GM12878 (cell line): Measurements from ENCODE around the gene BCAR3. TPM values are rescaled to one million over a fixed set of nuclear protein-coding genes. Genes with fewer than 3 reads are reported as not detected.

Source experiments
- ATAC-seq: fragments of 200-7000 bp; cut with Tn5 transposase; 3 replicates; pipeline ENCODE4 v1.9.1; 2020; ENCODE audit warnings: mild to moderate bottlenecking, moderate library complexity
- BruUV-seq: library from RNA; stranded (reverse); fragments of 400-500 nt; replicated peaks from 2 replicates; lab custom pipeline; 2021; lab: Mats Ljungman, UMichigan
- CTCF ChIA-PET: fragments of 300-600 bp; sonication (Branson Sonifier 250); formaldehyde crosslinking; extraction: SDS; loops from one replicate; lab custom pipeline; 2021; ENCODE audit warnings: inconsistent platforms; lab: Yijun Ruan, JAX
- POLR2A ChIA-PET: fragments of 350-600 bp; formaldehyde crosslinking; extraction: SDS; loops from one replicate; lab custom pipeline; 2021; ENCODE audit warnings: inconsistent platforms; lab: Charles Lee
- RAD21 ChIA-PET: fragments of 300-600 bp; sonication (Branson Sonifier 250); formaldehyde crosslinking; loops from one replicate; lab custom pipeline; 2023; ENCODE audit warnings: antibody characterized with exemption; ENCODE audit not compliant: unreplicated experiment; lab: Charles Lee
- SMC1A ChIA-PET: fragments of 300-600 bp; sonication (Branson Sonifier 250); formaldehyde crosslinking; loops from one replicate; lab custom pipeline; 2023; ENCODE audit not compliant: unreplicated experiment, uncharacterized antibody; lab: Charles Lee
- DNase-seq: peaks from one replicate; pipeline ENCODE4 v3.0.0-alpha.2; 2011; ENCODE audit warnings: low read depth, low spot score
- FAIRE-seq: peaks from 3 replicates; lab custom pipeline; 2011; peaks lifted over from hg19 to GRCh38; lab: Jason Lieb, UNC
- H2AFZ ChIP-seq: 2 replicates; pipeline ENCODE4 v1.6.0; 2011; ENCODE audit warnings: low read depth, low read length, control low read depth; ENCODE audit not compliant: control insufficient read depth
- H3K27ac ChIP-seq: 2 replicates; pipeline ENCODE4 v1.5.1; 2011; ENCODE audit warnings: control low read depth; ENCODE audit not compliant: control insufficient read depth, insufficient read depth
- H3K27me3 ChIP-seq, 2 experiments: replicated peaks in 1 of 2; 2 replicates each; pipeline versions ENCODE4 v1.6.0 to v1.6.1; 2011; ENCODE audit warnings: low read length in 1 of 2; ENCODE audit not compliant: control insufficient read depth in 2 of 2, insufficient read depth in 2 of 2
- H3K36me3 ChIP-seq, 2 experiments: 2 replicates each; pipeline ENCODE4 v1.5.1; 2011; ENCODE audit warnings: low read length in 1 of 2; ENCODE audit not compliant: control insufficient read depth in 2 of 2, insufficient read depth in 2 of 2
- H3K4me1 ChIP-seq: 2 replicates; pipeline ENCODE4 v1.6.1; 2011; ENCODE audit warnings: mild to moderate bottlenecking, low read length, moderate library complexity, mixed read lengths; ENCODE audit not compliant: control insufficient read depth, insufficient read depth
- H3K4me2 ChIP-seq: 2 replicates; pipeline ENCODE4 v1.6.0; 2011; ENCODE audit warnings: control low read depth; ENCODE audit not compliant: control insufficient read depth, insufficient read depth
- H3K4me3 ChIP-seq: fragments of 200-600 bp; sonication (generic); 2 replicates; pipeline ENCODE4 v1.5.1; 2016
- H3K79me2 ChIP-seq: 2 replicates; pipeline ENCODE4 v1.6.0; 2011; ENCODE audit warnings: low read length; ENCODE audit not compliant: control insufficient read depth, insufficient read depth
- H3K9ac ChIP-seq: 2 replicates; pipeline ENCODE4 v1.8.0; 2011; ENCODE audit warnings: low read length, control low read depth, mixed read lengths; ENCODE audit not compliant: control insufficient read depth, insufficient read depth
- H3K9me3 ChIP-seq: replicated peaks from 3 replicates; pipeline ENCODE4 v1.5.1; 2011; ENCODE audit warnings: mild to moderate bottlenecking, low read length; ENCODE audit not compliant: control insufficient read depth, insufficient read depth
- H4K20me1 ChIP-seq: 2 replicates; pipeline ENCODE4 v1.6.0; 2011; ENCODE audit not compliant: control insufficient read depth, insufficient read depth
- CUX1 ChIP-seq: IDR thresholded peaks from 2 replicates; pipeline ENCODE4 v1.6.1; 2012; ENCODE audit warnings: improper control_type of control experiment, low read depth, low read length; ENCODE audit not compliant: insufficient replicate concordance
- ESRRA ChIP-seq: IDR thresholded peaks from 2 replicates; pipeline ENCODE4 v1.6.1; 2012; ENCODE audit warnings: mild to moderate bottlenecking, low read length, improper control_type of control experiment
- ETV6 ChIP-seq, 2 experiments: fragments of 450-650 bp in 1 of 2; IDR thresholded peaks in 1 of 2; conservative IDR thresholded peaks in 1 of 2; 2 replicates each; pipeline ENCODE4 v1.6.1; 2014; ENCODE audit warnings: antibody characterized with exemption in 1 of 2, borderline replicate concordance in 1 of 2, low read depth in 1 of 2, mild to moderate bottlenecking in 1 of 2, moderate library complexity in 1 of 2
- HDAC2 ChIP-seq: fragments of 200-600 bp; sonication (generic); IDR thresholded peaks from 2 replicates; pipeline ENCODE4 v1.6.1; 2017
- HDGF ChIP-seq: fragments of 450-650 bp; IDR thresholded peaks from 2 replicates; pipeline ENCODE4 v1.6.1; 2016; ENCODE audit warnings: antibody characterized with exemption
- NFIC ChIP-seq: IDR thresholded peaks from 2 replicates; pipeline ENCODE4 v1.6.1; 2012; ENCODE audit warnings: low read depth, mild to moderate bottlenecking, inconsistent platforms, low read length, moderate library complexity
- NFXL1 ChIP-seq: fragments of 450-650 bp; IDR thresholded peaks from 2 replicates; pipeline ENCODE4 v1.6.1; 2017; ENCODE audit warnings: antibody characterized with exemption, mild to moderate bottlenecking, borderline replicate concordance
- PML ChIP-seq: IDR thresholded peaks from 2 replicates; pipeline ENCODE4 v1.6.1; 2012; ENCODE audit warnings: low read length, inconsistent platforms
- POLR2A ChIP-seq: IDR thresholded peaks from 2 replicates; pipeline ENCODE4 v1.6.1; 2011; ENCODE audit warnings: low read depth, mild to moderate bottlenecking, low read length
- SIX5 ChIP-seq: IDR thresholded peaks from 2 replicates; pipeline ENCODE4 v1.6.1; 2011; ENCODE audit warnings: mild to moderate bottlenecking, low read depth, low read length, moderate library complexity; ENCODE audit not compliant: severe bottlenecking
- SMAD5 ChIP-seq: IDR thresholded peaks from 2 replicates; pipeline ENCODE4 v1.6.1; 2016; ENCODE audit warnings: antibody characterized with exemption, low read depth
- WRNIP1 ChIP-seq: IDR thresholded peaks from 2 replicates; pipeline ENCODE4 v1.6.1; 2011; ENCODE audit warnings: low read depth, low read length, improper control_type of control experiment, borderline replicate concordance
- ZBTB11 ChIP-seq: fragments of 450-650 bp; formaldehyde crosslinking; IDR thresholded peaks from 2 replicates; pipeline ENCODE4 v1.5.0; 2022; ENCODE audit warnings: mild to moderate bottlenecking, missing genetic modification characterization
- ZNF622 ChIP-seq: fragments of 450-650 bp; IDR thresholded peaks from 2 replicates; pipeline ENCODE4 v1.6.1; 2017; ENCODE audit warnings: mild to moderate bottlenecking, inconsistent platforms
- in situ Hi-C: fragments of 300-500 bp; cut with MboI; formaldehyde crosslinking; loops from 9 replicates; pipeline ENCODE4 v1.14.3; 2018; ENCODE audit warnings: mixed read lengths
- intact Hi-C: fragments of 100-400 bp; cut with micrococcal nuclease; formaldehyde crosslinking; loops from one replicate; pipeline ENCODE4 v1.14.2; 2022; ENCODE audit not compliant: unreplicated experiment
- polyA plus RNA-seq, 11 experiments: library from polyadenylated mRNA; depleted of rRNA in 4 of 11; unstranded in 6 of 11; stranded (reverse) in 5 of 11; fragments of >200 nt; fragmentation: Nextera tagmentation in 4 of 11; fragmentation: Illumina TruSeq in 1 of 11; extraction: Ambion mirVana in 4 of 11; extraction: Trizol in 1 of 11; gene quantifications; 1 replicate in 1 of 11; 2 replicates in 10 of 11; pipeline versions ENCODE4 v1.2.1 to v1.2.3, GENCODE V29; 2011 to 2016; ENCODE audit warnings: inconsistent platforms in 2 of 11, missing spikeins in 2 of 11, low read depth in 1 of 11
- total RNA-seq, 4 experiments: library from RNA; depleted of rRNA in 3 of 4; stranded (reverse); fragments of >200 nt in 3 of 4; fragmentation: Illumina TruSeq in 1 of 4; extraction: Trizol in 1 of 4; gene quantifications; 2 replicates each; pipeline versions ENCODE4 v1.2.1 to v1.2.3, GENCODE V29; 2013 to 2021

Gene BCAR3
- total and polyA plus RNA-seq, 10 of the 15 experiments (the other 5 are each of a cell fraction or from before 2014, with no cell fraction given): 1.3 to 6.6 (median 1.8) TPM

- no peak for TF ChIP-seq CUX1
- no peak for TF ChIP-seq HDGF
- TF ChIP-seq ETV6 (conservative IDR thresholded peaks at IDR 0.05 in 1 of 2, IDR thresholded peaks at IDR 0.05 in 1 of 2; ENCODE audit: borderline replicate concordance in 1 of 2, low read depth in 1 of 2): no peak
- TF ChIP-seq HDAC2: no peak
- no peak for TF ChIP-seq PML
Observed at GRCh38 chr1:93690921-93691789, 9.5 kb upstream of the BCAR3 start (continued).

- intact Hi-C loops (no loop called here), in situ Hi-C loops (no loop called here)
- no peaks in the 10 kb centered on the region for H3K27me3 ChIP-seq
- DNase-seq: no peak
- RAD21 ChIA-PET: interaction anchor here (6.6 kb wide), 1 partner anchor 15 kb away, joined by 69 read pairs; no protein-coding TSS in a partner anchor
- ATAC-seq: no peak
- H4K20me1 ChIP-seq: no peaks in the 10 kb centered on the region
- no peak overlapping the region for H3K4me3 ChIP-seq
- no TSS peak for BruUV-seq
- CTCF ChIA-PET: interaction anchor here (0.6 kb wide), 1 partner anchor 16 kb away, joined by 3 read pairs; no protein-coding TSS in a partner anchor
- no peak for FAIRE-seq
- POLR2A ChIA-PET: interaction anchor here (5.4 kb wide), 1 partner anchor 14 kb away, joined by 38 read pairs; no protein-coding TSS in a partner anchor
- SMC1A ChIA-PET: interaction anchor here (0.7 to 7.1 kb wide), 6 partner anchors 15 to 123 kb away, joined by 4 to 104 read pairs (median 6); no protein-coding TSS in a partner anchor
- no peaks in the 10 kb centered on the region for H3K9me3 ChIP-seq
- no peak overlapping the region for H3K27ac ChIP-seq
- no peaks in the 10 kb centered on the region for H3K79me2 ChIP-seq
- H3K4me2 ChIP-seq: no peak overlapping the region
- no peak overlapping the region for H3K9ac ChIP-seq
- peaks cover 46% of the 10 kb centered on the region for H3K4me1 ChIP-seq
- H3K36me3 ChIP-seq: no peaks in the 10 kb centered on the region
- no peak overlapping the region for H2AFZ ChIP-seq
- TF ChIP-seq ESRRA (no peak), POLR2A (no peak), NFXL1 (no peak), ZBTB11 (CRISPR knock-in tag) (no peak), NFIC (no peak), ZNF622 (no peak), WRNIP1 (no peak), SIX5 (no peak), SMAD5 (no peak)
Observed at GRCh38 chr1:93690341-93690740, 8.7 kb upstream of the BCAR3 start.
